ENCODE results near the gene DLG1.

Gene DLG1

GRCh38 chr3:197320582-197320981 lies 22.2 kb upstream of the DLG1 start:
- TF ChIP-seq, protein P1, sequence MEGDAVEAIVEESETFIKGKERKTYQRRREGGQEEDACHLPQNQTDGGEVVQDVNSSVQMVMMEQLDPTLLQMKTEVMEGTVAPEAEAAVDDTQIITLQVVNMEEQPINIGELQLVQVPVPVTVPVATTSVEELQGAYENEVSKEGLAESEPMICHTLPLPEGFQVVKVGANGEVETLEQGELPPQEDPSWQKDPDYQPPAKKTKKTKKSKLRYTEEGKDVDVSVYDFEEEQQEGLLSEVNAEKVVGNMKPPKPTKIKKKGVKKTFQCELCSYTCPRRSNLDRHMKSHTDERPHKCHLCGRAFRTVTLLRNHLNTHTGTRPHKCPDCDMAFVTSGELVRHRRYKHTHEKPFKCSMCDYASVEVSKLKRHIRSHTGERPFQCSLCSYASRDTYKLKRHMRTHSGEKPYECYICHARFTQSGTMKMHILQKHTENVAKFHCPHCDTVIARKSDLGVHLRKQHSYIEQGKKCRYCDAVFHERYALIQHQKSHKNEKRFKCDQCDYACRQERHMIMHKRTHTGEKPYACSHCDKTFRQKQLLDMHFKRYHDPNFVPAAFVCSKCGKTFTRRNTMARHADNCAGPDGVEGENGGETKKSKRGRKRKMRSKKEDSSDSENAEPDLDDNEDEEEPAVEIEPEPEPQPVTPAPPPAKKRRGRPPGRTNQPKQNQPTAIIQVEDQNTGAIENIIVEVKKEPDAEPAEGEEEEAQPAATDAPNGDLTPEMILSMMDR (IDR thresholded peaks at IDR 0.05; ENCODE audit: insufficient read depth, missing control alignments) = no peak
- DNase-seq (ENCODE audit: insufficient read length, low spot score) (no peak), FAIRE-seq (no peak)

- FAIRE-seq (no peak), DNase-seq (ENCODE audit: insufficient read length, low spot score) (no peak)
- TF ChIP-seq, protein P1 (IDR thresholded peaks at IDR 0.05; ENCODE audit: insufficient read depth, missing control alignments) = no peak
Measured at GRCh38 chr3:197317250-197317963, 19.0 kb upstream of the DLG1 start.

DNA sequence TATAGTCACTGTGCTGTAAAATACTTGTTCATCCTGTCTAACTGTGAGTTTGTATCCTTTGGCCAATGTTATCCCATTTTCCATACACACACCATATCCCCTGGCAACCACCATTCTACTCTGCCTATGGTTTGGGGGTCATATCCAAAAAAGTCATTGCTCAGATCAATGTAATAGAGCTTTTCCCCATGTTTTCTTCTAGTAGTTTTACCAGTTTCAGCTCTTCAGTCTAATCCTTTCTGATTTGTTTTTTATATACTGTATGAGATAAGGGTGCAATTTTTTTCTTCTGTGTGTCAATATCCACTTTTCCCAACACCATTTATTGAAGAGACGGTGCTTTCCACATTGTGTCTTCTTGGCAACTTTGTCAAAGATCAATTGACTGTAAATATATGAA lies 14.0 kb upstream of the DLG1 start:
- FAIRE-seq (no peak), DNase-seq (ENCODE audit: insufficient read length, low spot score) (no peak)
- TF ChIP-seq, protein P1 (IDR thresholded peaks at IDR 0.05; ENCODE audit: insufficient read depth, missing control alignments) = no peak

DNA sequence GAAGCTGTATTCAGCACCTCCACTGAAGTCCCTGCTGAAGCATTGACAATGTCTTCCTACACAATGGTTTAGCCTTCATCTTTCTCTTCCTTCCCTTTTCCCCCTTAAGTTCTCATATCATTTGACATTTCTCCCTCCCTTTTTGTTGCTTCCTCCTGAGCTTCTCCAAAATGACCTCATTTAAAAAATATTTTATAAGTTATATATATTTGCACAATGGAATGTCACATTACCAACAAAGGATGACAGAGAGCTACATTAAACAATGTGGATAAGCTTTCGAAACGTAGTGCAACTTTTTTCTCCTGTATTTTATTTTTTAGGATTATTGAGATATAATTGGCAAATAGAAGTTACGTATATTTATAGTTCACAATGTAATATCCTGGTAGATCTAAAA lies 13.2 kb upstream of the DLG1 start:
- DNase-seq (ENCODE audit: insufficient read length, low spot score) = no peak
- no peak for FAIRE-seq

GRCh38 chr3:197309528-197310361 lies 11.3 kb upstream of the DLG1 start:
- TF ChIP-seq, protein P1 (IDR thresholded peaks at IDR 0.05; ENCODE audit: insufficient read depth, missing control alignments) = no peak
- FAIRE-seq (no peak), DNase-seq (ENCODE audit: insufficient read length, low spot score) (no peak)

More for the DNA sequence above, 13.2 kb upstream of the DLG1 start:
- TF ChIP-seq, protein P1 (IDR thresholded peaks at IDR 0.05; ENCODE audit: insufficient read depth, missing control alignments) = no peak

DNA sequence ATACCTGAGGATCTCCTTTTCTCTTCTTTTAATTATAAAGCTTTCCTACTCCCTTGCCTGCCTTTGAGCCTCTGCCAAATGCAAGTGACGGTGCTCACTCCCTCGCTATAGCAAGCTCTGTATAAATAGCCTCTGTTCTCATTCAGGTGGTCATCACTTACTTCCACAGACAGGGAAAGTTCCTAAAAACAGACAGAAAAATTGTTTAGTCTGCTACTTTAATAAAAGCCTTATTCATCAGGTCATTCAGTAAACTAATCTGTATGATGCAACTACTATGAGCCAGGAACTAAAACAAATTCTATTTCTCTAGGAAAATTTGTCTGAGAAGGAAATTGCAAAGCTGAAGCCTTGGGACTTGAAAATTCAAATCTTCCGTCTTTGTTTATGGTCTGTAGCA lies 10.2 kb upstream of the DLG1 start:
- FAIRE-seq (no peak), DNase-seq (ENCODE audit: insufficient read length, low spot score) (no peak)
- TF ChIP-seq, protein P1 (IDR thresholded peaks at IDR 0.05; ENCODE audit: insufficient read depth, missing control alignments) = no peak
